Fibroblast of skin of left quadriceps (primary cell): ENCODE measurements around the gene PPP2R3B.
"Not testable (repeated sequence)": the region's sequence is repeated elsewhere in the genome, so short reads cannot be mapped to it uniquely, and the experiment has no call there.

ENCODE experiments used
- DNase-seq, 2 experiments: peaks; one replicate each; pipeline ENCODE4 v3.0.0-alpha.2; 2013; ENCODE audit warnings: low read depth in 2 of 2

Gene PPP2R3B

GRCh38 chrX:338281-338835 lies 48.3 kb downstream of the PPP2R3B start:
- DNase-seq: no peak

- no peak for DNase-seq
These were observed 49.3 kb downstream of the PPP2R3B start for GRCh38 chrX:337331-337831.

- DNase-seq: no peak
These were observed 50.5 kb downstream of the PPP2R3B start for GRCh38 chrX:336227-336626.

DNA sequence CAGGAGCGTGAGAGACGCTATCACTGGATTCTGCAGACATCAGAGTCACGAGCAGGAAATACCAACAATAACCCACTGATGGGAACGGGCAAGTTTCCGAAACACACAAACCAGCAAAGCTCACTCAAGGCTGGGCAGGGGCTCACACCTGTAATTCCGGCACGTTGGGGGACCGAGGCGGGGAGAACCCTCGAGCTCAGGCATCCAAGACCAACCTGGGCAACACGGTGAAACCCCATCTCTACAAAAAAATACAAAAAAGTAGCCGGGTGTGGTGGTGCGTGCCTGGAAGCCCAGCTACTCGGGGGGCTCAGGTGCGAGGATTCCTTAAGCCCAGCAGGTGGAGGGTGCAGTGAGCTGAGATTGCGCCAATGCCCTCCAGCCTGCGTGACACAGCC lies 51.0 kb downstream of the PPP2R3B start:
- no peak for DNase-seq

GRCh38 chrX:334971-335757 lies 51.5 kb downstream of the PPP2R3B start:
- no peak for DNase-seq

- no peak for DNase-seq
These were observed 52.3 kb downstream of the PPP2R3B start for GRCh38 chrX:334331-334891.

- no peak for DNase-seq
These were observed 52.9 kb downstream of the PPP2R3B start for GRCh38 chrX:333611-334311.

- no peak for DNase-seq
These were observed 53.6 kb downstream of the PPP2R3B start for GRCh38 chrX:332916-333610.

- no peak for DNase-seq
These were observed 54.2 kb downstream of the PPP2R3B start for GRCh38 chrX:332496-332860.

DNA sequence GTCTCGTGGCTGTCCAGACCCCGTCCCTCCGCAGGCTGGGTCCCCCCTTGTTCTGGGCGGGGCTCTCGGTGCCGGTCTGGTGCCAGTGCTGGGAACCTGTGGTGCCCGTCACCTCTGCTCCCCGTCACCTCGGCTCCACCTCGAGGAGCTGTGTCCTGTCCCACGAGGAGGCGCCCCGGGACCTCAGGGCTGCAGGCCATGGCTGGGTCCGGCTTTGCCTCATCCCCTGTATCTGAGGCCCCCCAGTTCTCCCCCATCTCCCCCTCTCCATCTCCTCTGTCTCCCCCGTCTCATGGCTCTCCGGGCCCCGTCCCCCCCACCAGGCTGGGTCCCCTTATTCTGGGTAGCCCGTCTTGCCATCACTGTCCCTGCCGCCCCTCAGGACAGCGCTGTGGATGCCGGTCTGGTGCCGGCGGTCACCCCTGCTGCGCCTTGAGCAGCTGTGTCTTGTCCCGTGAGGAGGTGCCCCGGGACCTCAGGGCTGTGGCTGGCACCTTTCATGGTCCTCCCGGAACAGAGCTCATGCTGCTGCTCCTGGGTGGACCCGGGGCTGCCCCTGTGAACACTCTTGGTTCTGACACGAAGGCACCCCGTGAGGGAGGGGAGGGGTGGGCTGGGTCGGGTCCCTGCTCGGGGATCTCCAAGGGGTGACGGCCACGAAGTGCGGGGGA lies 54.7 kb downstream of the PPP2R3B start:
- DNase-seq: no peak

DNA sequence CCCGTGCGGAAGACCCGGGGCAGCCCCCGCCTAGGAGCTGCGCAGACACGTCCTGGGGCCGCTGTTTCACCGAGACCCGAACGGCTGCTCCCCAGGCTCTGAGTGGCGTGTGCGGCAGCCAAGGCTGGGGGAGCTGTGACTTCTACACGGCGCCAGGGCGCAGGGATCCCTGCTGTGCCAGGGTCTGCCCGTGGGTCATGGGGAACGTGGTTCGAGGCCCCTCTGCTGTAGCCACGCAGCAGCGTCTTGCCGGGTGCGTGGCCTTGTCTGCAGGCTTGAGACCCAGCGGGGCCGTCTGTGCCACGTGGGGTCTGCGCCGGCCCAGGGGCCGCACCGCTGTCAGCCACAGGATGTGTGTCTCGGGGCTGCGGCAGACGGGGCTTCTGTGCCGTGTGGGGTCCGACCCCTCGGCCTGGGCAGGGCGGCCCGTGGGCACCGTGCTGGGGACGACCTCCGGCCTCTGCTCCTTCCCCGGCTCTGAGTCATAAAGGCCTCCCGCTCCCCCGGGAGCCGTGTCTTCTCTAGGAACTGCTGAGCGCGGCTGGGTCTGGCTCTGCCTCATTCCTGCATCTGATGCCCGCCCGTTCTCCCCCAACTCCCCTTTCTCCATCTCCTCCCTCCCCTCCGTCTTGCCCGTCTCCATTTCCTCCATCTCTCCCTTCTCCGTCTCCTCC lies 55.4 kb downstream of the PPP2R3B start:
- no peak for DNase-seq

- no peak for DNase-seq
These were observed 56.0 kb downstream of the PPP2R3B start for GRCh38 chrX:330726-331150.

- DNase-seq: not testable (repeated sequence)
These were observed 56.5 kb downstream of the PPP2R3B start for GRCh38 chrX:330141-330725.

DNA sequence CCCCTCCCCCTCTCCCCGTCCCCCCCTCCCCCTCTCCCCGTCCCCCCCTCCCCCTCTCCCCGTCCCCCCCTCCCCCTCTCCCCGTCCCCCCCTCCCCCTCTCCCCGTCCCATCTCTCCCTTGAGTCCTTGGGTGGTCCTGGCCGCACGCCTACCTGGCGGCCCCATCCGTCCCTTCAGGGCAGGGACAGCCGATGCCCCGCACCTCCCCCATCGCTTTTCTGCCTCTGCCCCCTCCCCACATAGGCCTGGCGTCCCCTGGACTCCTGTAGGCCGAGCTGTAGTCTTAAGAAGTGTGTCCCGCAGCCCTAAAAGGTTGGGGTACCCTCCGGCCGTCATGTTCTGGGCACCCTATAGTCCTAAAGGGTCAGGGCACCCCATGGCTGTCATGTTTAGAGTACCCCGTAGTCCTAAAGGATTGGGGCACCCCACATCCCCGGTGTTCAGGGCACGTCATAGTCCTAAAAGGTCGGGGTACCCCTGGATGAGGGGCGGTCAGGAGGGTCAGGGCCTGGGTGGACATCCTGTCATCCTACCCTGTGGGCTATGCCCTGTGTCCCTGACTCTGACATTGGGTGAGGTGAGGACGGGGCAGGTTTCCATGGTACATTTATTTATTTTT lies 57.3 kb downstream of the PPP2R3B start:
- DNase-seq: no peak

GRCh38 chrX:327660-328126 lies 59.0 kb downstream of the PPP2R3B start:
- no peak for DNase-seq

DNA sequence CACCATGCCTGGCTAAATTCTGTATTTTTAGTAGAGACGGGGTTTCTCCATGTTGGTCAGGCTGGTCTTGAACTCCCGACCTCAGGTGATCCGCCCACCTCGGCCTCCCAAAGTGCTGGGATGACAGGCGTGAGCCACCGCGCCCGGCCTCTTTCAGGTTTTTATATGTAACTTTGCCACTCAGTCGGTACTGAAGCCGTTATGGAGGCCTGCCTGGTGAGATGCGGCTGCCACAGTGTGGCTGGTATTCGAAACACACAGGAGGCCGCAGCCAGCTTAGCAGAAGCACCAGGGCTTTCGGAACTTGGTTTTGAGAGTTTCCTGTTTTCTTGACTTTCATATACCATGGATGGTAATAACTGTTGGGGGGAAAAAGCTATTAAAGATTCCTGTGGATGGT lies 62.0 kb downstream of the PPP2R3B start:
- not testable (repeated sequence) for DNase-seq

DNA sequence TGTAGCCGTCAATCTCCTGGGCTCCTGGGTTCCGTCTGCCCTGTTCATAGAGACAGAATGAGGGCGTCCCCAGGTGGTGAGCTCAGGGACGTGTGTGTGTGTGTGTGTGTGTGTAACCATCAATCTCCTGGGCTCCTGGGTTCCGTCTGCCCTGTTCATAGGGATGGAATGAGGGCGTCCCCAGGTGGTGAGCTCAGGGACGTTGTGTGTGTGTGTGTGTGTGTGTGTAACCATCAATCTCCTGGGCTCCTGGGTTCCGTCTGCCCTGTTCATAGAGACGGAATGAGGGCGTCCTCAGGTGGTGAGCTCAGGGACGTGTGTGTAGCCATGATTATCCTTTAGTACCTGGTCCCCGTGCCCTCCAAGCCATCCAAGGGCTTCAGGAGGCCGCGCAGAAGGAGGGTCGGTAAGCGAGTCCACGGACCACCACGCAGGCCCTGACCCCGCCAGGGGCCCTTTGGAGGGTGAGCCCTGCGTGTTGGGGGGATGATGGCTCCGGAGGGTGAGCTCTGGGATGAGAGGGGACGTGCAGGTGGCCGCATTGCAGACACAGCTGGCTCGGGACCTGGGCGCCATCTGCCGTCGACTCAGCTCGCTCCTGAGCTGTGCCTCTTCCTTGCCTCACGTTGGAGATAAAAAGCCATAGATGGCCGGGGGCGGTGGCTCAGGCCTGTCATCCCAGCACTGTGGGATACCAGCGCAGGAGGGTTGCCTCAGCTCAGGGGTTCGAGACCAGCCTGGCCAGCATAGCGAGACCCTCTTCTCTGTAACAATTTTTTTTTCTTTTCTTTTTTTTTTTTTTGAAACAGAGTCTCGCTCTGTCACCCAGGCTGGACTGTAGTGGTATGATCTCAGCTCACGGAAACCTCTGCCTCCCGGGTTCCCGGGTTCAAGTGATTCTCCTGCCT lies 62.7 kb downstream of the PPP2R3B start:
- peak in 1 of 2 experiments; percentile 20 for DNase-seq

GRCh38 chrX:320126-320783 lies 66.5 kb downstream of the PPP2R3B start:
- no peak for DNase-seq
